ENCODE results near the gene TMEM25. TPM values are rescaled to one million over a fixed set of nuclear protein-coding genes. Genes with fewer than 3 reads are reported as not detected.

TMEM25 gene
- polyA plus RNA-seq, 3 donors = 0.57 TPM; not detected in 2

DNA sequence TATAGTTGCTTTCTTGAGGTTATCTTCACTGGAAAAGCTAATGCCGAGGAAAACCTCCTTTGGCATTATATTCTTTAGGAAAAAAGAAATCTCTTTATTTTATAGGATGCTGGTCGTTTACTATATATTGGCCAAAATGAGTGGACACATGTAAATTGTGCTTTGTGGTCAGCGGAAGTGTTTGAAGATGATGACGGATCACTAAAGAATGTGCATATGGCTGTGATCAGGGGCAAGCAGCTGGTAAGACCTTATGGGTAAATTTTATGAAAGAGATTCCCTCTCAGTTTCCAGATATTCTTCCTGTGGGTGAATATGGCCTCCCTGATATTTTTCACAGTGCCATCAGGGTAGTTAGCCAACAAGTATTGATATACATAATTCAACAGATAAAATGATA lies 33.2 kb upstream of the TMEM25 start:
- Mint-ChIP-seq H3K9me3 (no peaks in the 10 kb centered on the region), H3K27me3 (ENCODE audit: low read depth in 3 of 3) (no peaks in the 10 kb centered on the region), H3K36me3 (peaks cover 89 to 95% of the 10 kb centered on the region in 2 donors), H3K27ac (no peak overlapping the region), H3K4me1 (no peaks in the 10 kb centered on the region), H3K4me3 (no peak overlapping the region)
- Histone ChIP-seq H3K4me3 (replicated peaks in 1 of 3; ENCODE audit: low read depth in 2 of 3, low read length in 3 of 3) (no peak overlapping the region), H2AFZ (ENCODE audit: insufficient read depth, low read depth, low read length, poor library complexity, severe bottlenecking) (no peak overlapping the region), H3K27ac (ENCODE audit: low read depth in 1 of 2, low read length in 2 of 2) (no peak overlapping the region), H3K9ac (ENCODE audit: insufficient read depth, low read length, poor library complexity, severe bottlenecking) (no peak overlapping the region), H3K4me2 (replicated peaks; ENCODE audit: extremely low read depth, low read length, poor library complexity, severe bottlenecking) (no peak overlapping the region), H3K36me3 (replicated peaks in 1 of 2; ENCODE audit: control insufficient read depth in 1 of 2, insufficient read depth in 2 of 2, low read length in 2 of 2) (peaks cover 100% of the 10 kb centered on the region in 2 donors), H3K9me3 (replicated peaks in 1 of 2; ENCODE audit: control insufficient read depth in 1 of 2, insufficient read depth in 1 of 2, low read length in 2 of 2) (no peaks in the 10 kb centered on the region), H3K27me3 (ENCODE audit: control insufficient read depth in 2 of 2, insufficient read depth in 2 of 2, low read length in 2 of 2) (no peaks in the 10 kb centered on the region), H4K20me1 (ENCODE audit: insufficient read depth, low read length) (peaks cover under 1% of the 10 kb centered on the region), H3K79me2 (ENCODE audit: insufficient read depth, low read length) (no peaks in the 10 kb centered on the region), H3K4me1 (ENCODE audit: control insufficient read depth in 1 of 2, insufficient read depth in 2 of 2, low read length in 2 of 2) (no peaks in the 10 kb centered on the region)
- 94% methylated on average over 3 of the region's 4 CpGs for WGBS (ENCODE audit: insufficient coverage)
- intact Hi-C loops (cut with micrococcal nuclease) = loop anchor here (5.0 kb wide), 2 partner anchors 111 to 116 kb away; no protein-coding TSS in a partner anchor
- DNase-seq = no peak
- no peak for TF ChIP-seq CTCF (IDR thresholded peaks at IDR 0.05)

- Histone ChIP-seq H4K20me1 (ENCODE audit: insufficient read depth, low read length) (peaks cover 3% of the 10 kb centered on the region), H3K79me2 (ENCODE audit: insufficient read depth, low read length) (no peaks in the 10 kb centered on the region), H3K4me3 (replicated peaks in 1 of 3; ENCODE audit: low read depth in 2 of 3, low read length in 3 of 3) (no peak overlapping the region), H3K27me3 (ENCODE audit: control insufficient read depth in 2 of 2, insufficient read depth in 2 of 2, low read length in 2 of 2) (no peaks in the 10 kb centered on the region), H3K27ac (ENCODE audit: low read depth in 1 of 2, low read length in 2 of 2) (no peak overlapping the region), H3K9ac (ENCODE audit: insufficient read depth, low read length, poor library complexity, severe bottlenecking) (no peak overlapping the region), H3K9me3 (replicated peaks in 1 of 2; ENCODE audit: control insufficient read depth in 1 of 2, insufficient read depth in 1 of 2, low read length in 2 of 2) (no peaks in the 10 kb centered on the region), H2AFZ (ENCODE audit: insufficient read depth, low read depth, low read length, poor library complexity, severe bottlenecking) (no peak overlapping the region), H3K36me3 (replicated peaks in 1 of 2; ENCODE audit: control insufficient read depth in 1 of 2, insufficient read depth in 2 of 2, low read length in 2 of 2) (peaks cover 99% of the 10 kb centered on the region in 2 donors), H3K4me1 (ENCODE audit: control insufficient read depth in 1 of 2, insufficient read depth in 2 of 2, low read length in 2 of 2) (no peaks in the 10 kb centered on the region), H3K4me2 (replicated peaks; ENCODE audit: extremely low read depth, low read length, poor library complexity, severe bottlenecking) (no peak overlapping the region)
- Mint-ChIP-seq H3K27me3 (ENCODE audit: low read depth in 3 of 3) (no peaks in the 10 kb centered on the region), H3K27ac (no peak overlapping the region), H3K4me3 (no peak overlapping the region), H3K9me3 (peaks cover 0 to 1% (median 0%) of the 10 kb centered on the region in 7 donors), H3K36me3 (peaks cover 87 to 99% of the 10 kb centered on the region in 2 donors), H3K4me1 (no peaks in the 10 kb centered on the region)
- DNase-seq = no peak
- 86% methylated on average over 2 of the region's 3 CpGs for WGBS (ENCODE audit: insufficient coverage)
- intact Hi-C loops (cut with micrococcal nuclease) = no loop called here
- TF ChIP-seq CTCF (IDR thresholded peaks at IDR 0.05) = no peak
Observed at GRCh38 chr11:118503216-118503615, 27.8 kb upstream of the TMEM25 start.
